ENCODE data around the gene EFCAB8. TPM values are rescaled to one million over a fixed set of nuclear protein-coding genes. Genes with fewer than 3 reads are reported as not detected.

EFCAB8 gene
- total RNA-seq, 1 donor from 2014 or later, result 0.41 TPM

DNA sequence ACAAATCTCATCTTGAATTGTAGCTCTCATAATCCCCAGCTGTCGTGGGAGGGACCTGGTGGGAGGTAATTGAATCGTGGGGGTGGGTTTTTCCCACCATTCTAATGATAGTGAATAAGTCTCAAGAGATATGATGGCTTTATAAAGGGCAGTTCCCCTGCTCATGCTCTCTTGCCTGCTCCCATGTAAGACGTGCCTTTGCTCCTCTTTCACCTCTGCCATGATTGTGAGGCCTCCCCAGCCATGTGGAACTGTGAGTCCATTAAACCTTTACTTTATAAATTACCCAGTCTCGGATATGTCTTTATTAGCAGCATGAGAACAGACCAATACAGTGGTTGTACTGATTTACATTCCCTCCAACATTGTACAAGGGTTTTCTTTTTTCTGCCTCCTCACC is 75.9 kb downstream of the EFCAB8 start:
- Mint-ChIP-seq H3K4me1 (ENCODE audit: low read depth, unreplicated experiment) (no peaks in the 10 kb centered on the region), H3K27me3 (ENCODE audit: low read depth, unreplicated experiment) (no peaks in the 10 kb centered on the region), H3K4me3 (ENCODE audit: unreplicated experiment) (no peak overlapping the region), H3K36me3 (ENCODE audit: low read depth, unreplicated experiment) (peaks cover 2% of the 10 kb centered on the region), H3K27ac (ENCODE audit: unreplicated experiment) (no peak overlapping the region), H3K9me3 (ENCODE audit: unreplicated experiment) (no peaks in the 10 kb centered on the region)
- H4K20me1 ChIP-seq (ENCODE audit: insufficient read depth, low read length), result no peaks in the 10 kb centered on the region
- no peaks in the 10 kb centered on the region for H3K36me3 ChIP-seq (ENCODE audit: insufficient read depth, low read length)
- H3K4me1 ChIP-seq (ENCODE audit: insufficient read depth, low read length), result no peaks in the 10 kb centered on the region
- H3K79me2 ChIP-seq (ENCODE audit: insufficient read depth, low read length), result no peaks in the 10 kb centered on the region
- no peak overlapping the region for H3K4me2 ChIP-seq (ENCODE audit: low read length)
- DNase-seq (ENCODE audit: low read depth), result no peak
- no peak overlapping the region for H2AFZ ChIP-seq (ENCODE audit: low read depth, low read length)
- no peak overlapping the region for H3K9ac ChIP-seq (ENCODE audit: low read length)
- H3K27me3 ChIP-seq (ENCODE audit: insufficient read depth, low read length), result no peaks in the 10 kb centered on the region
- no peak for FAIRE-seq
- no peaks in the 10 kb centered on the region for H3K9me3 ChIP-seq (ENCODE audit: insufficient read depth, low read depth, low read length)
- no peak for TF ChIP-seq EZH2 (IDR thresholded peaks at IDR 0.05; ENCODE audit: insufficient read depth, low read length)
- TF ChIP-seq, protein P1, sequence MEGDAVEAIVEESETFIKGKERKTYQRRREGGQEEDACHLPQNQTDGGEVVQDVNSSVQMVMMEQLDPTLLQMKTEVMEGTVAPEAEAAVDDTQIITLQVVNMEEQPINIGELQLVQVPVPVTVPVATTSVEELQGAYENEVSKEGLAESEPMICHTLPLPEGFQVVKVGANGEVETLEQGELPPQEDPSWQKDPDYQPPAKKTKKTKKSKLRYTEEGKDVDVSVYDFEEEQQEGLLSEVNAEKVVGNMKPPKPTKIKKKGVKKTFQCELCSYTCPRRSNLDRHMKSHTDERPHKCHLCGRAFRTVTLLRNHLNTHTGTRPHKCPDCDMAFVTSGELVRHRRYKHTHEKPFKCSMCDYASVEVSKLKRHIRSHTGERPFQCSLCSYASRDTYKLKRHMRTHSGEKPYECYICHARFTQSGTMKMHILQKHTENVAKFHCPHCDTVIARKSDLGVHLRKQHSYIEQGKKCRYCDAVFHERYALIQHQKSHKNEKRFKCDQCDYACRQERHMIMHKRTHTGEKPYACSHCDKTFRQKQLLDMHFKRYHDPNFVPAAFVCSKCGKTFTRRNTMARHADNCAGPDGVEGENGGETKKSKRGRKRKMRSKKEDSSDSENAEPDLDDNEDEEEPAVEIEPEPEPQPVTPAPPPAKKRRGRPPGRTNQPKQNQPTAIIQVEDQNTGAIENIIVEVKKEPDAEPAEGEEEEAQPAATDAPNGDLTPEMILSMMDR (IDR thresholded peaks at IDR 0.05; ENCODE audit: insufficient read depth, low read depth, low read length), result no peak
- H3K4me3 ChIP-seq (ENCODE audit: insufficient read depth, low read depth, low read length), result no peak overlapping the region
- no peak overlapping the region for H3K27ac ChIP-seq (ENCODE audit: low read depth, low read length)

DNA sequence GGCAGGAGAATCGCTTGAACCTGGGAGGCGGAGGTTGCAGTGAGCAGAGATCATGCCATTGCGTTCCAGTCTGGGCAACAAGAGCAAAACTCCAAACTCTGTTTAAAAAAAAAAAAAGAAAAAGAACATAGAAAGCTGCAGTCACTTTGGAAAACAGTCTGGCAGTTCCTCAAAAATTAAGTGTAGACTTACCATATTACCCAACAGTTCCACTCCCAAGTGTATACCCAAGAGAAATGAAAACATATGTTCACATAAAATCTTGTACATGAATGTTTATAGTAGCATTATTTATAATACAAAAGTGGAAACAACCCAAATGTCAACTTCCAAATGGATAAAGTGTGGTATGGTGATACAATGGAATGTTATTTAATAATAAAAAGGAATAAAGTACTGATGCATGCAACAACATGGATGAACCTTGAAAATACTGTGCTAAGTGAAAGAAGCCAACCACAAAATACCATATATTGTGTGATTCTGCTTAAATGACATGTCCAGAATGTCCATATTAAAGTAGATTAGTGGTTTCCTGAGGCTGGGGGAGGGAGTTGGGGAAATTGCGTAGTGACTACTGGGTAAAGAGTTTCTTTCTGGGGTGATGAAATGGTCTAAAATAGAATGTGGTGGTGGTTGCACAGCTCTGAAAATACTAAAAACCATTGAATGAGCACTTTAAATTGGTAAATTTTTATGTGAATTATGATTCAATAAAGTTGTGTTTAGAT is 82.6 kb downstream of the EFCAB8 start:
- Mint-ChIP-seq H3K27me3 (ENCODE audit: low read depth, unreplicated experiment) (peaks cover 9% of the 10 kb centered on the region), H3K4me1 (ENCODE audit: low read depth, unreplicated experiment) (no peaks in the 10 kb centered on the region), H3K27ac (ENCODE audit: unreplicated experiment) (no peak overlapping the region), H3K4me3 (ENCODE audit: unreplicated experiment) (no peak overlapping the region), H3K9me3 (ENCODE audit: unreplicated experiment) (peaks cover 2% of the 10 kb centered on the region), H3K36me3 (ENCODE audit: low read depth, unreplicated experiment) (no peaks in the 10 kb centered on the region)
- Histone ChIP-seq H4K20me1 (ENCODE audit: insufficient read depth, low read length) (no peaks in the 10 kb centered on the region), H3K79me2 (ENCODE audit: insufficient read depth, low read length) (no peaks in the 10 kb centered on the region), H3K4me1 (ENCODE audit: insufficient read depth, low read length) (no peaks in the 10 kb centered on the region), H3K9ac (ENCODE audit: low read length) (no peak overlapping the region), H3K27me3 (ENCODE audit: insufficient read depth, low read length) (no peaks in the 10 kb centered on the region), H3K4me2 (ENCODE audit: low read length) (no peak overlapping the region), H3K9me3 (ENCODE audit: insufficient read depth, low read depth, low read length) (no peaks in the 10 kb centered on the region), H3K4me3 (ENCODE audit: insufficient read depth, low read depth, low read length) (no peak overlapping the region), H3K36me3 (ENCODE audit: insufficient read depth, low read length) (no peaks in the 10 kb centered on the region), H2AFZ (ENCODE audit: low read depth, low read length) (no peak overlapping the region), H3K27ac (ENCODE audit: low read depth, low read length) (no peak overlapping the region)
- TF ChIP-seq EZH2 (IDR thresholded peaks at IDR 0.05; ENCODE audit: insufficient read depth, low read length), result no peak
- TF ChIP-seq, protein P1 (IDR thresholded peaks at IDR 0.05; ENCODE audit: insufficient read depth, low read depth, low read length), result no peak
- no peak for DNase-seq (ENCODE audit: low read depth)
- no peak for FAIRE-seq

DNA sequence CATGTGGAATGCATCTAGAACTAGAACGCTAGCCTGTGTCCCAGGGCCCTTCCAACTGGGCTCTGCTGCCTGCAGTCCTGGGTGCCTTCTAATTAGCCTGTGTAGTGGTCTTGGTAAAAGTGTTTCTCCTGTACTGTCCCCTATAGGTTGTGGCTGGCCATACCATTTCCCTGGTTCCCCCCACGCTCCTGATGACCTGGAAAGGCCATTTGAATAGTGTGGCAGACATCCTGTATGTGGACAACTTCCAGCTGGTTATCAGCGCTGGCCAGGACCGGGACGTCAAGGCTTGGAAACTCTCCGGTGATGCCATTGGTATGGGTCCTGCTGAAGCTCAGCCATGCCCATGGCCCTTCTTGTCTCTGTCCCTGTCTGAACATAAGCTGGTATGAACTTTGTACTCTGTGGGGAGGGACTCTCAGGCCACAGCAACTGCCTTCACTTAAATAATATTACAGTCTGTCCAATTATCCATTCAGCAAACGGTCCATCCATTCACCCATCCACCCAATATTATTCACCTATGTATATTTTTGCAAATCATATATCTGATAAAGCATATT is 84.8 kb downstream of the EFCAB8 start:
- no peak overlapping the region for H3K9ac ChIP-seq (ENCODE audit: low read length)
- H3K9me3 ChIP-seq (ENCODE audit: insufficient read depth, low read depth, low read length), result no peaks in the 10 kb centered on the region
- Mint-ChIP-seq H3K36me3 (ENCODE audit: low read depth, unreplicated experiment) (no peaks in the 10 kb centered on the region), H3K4me3 (ENCODE audit: unreplicated experiment) (no peak overlapping the region), H3K27me3 (ENCODE audit: low read depth, unreplicated experiment) (peaks cover 13% of the 10 kb centered on the region), H3K27ac (ENCODE audit: unreplicated experiment) (no peak overlapping the region), H3K9me3 (ENCODE audit: unreplicated experiment) (peaks cover 2% of the 10 kb centered on the region), H3K4me1 (ENCODE audit: low read depth, unreplicated experiment) (no peaks in the 10 kb centered on the region)
- no peak overlapping the region for H3K27ac ChIP-seq (ENCODE audit: low read depth, low read length)
- no peak for DNase-seq (ENCODE audit: low read depth)
- H3K4me3 ChIP-seq (ENCODE audit: insufficient read depth, low read depth, low read length), result no peak overlapping the region
- H3K79me2 ChIP-seq (ENCODE audit: insufficient read depth, low read length), result no peaks in the 10 kb centered on the region
- H3K4me1 ChIP-seq (ENCODE audit: insufficient read depth, low read length), result no peaks in the 10 kb centered on the region
- no peaks in the 10 kb centered on the region for H4K20me1 ChIP-seq (ENCODE audit: insufficient read depth, low read length)
- FAIRE-seq, result no peak
- TF ChIP-seq, protein P1 (IDR thresholded peaks at IDR 0.05; ENCODE audit: insufficient read depth, low read depth, low read length), result no peak
- no peak for TF ChIP-seq EZH2 (IDR thresholded peaks at IDR 0.05; ENCODE audit: insufficient read depth, low read length)
- no peak overlapping the region for H3K4me2 ChIP-seq (ENCODE audit: low read length)
- H3K36me3 ChIP-seq (ENCODE audit: insufficient read depth, low read length), result no peaks in the 10 kb centered on the region
- no peak overlapping the region for H2AFZ ChIP-seq (ENCODE audit: low read depth, low read length)
- H3K27me3 ChIP-seq (ENCODE audit: insufficient read depth, low read length), result no peaks in the 10 kb centered on the region

Measured in astrocyte (in vitro differentiated cells and primary cell).